ENCODE results near the gene KRTAP5-4.

DNA sequence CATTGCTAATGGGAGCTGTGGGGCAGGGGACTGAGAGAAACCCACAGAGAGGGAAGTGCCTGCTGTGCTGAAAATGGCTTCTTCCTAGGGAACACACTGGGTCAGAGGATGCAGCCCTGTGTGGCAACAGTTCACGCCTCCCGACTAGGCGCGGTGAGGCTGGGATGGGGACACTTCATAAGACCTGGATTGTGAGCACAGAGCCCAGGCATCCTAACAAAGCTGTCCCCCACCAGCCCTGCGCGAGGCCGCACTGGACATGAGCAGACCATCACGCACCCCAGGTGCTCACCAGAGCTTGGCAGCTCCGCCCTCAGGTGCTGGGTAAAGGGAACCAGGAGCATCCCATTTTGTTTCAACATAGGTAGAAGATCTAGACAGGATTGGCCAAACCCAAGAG, 1.8 kb upstream of the KRTAP5-4 start:
- TF ChIP-seq, protein P1, sequence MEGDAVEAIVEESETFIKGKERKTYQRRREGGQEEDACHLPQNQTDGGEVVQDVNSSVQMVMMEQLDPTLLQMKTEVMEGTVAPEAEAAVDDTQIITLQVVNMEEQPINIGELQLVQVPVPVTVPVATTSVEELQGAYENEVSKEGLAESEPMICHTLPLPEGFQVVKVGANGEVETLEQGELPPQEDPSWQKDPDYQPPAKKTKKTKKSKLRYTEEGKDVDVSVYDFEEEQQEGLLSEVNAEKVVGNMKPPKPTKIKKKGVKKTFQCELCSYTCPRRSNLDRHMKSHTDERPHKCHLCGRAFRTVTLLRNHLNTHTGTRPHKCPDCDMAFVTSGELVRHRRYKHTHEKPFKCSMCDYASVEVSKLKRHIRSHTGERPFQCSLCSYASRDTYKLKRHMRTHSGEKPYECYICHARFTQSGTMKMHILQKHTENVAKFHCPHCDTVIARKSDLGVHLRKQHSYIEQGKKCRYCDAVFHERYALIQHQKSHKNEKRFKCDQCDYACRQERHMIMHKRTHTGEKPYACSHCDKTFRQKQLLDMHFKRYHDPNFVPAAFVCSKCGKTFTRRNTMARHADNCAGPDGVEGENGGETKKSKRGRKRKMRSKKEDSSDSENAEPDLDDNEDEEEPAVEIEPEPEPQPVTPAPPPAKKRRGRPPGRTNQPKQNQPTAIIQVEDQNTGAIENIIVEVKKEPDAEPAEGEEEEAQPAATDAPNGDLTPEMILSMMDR (conservative IDR thresholded peaks at IDR 0.05 in 1 of 2, IDR thresholded peaks at IDR 0.05 in 1 of 2; ENCODE audit: low read depth in 1 of 2, low read length in 2 of 2), result no peak
- TF ChIP-seq EZH2 (IDR thresholded peaks at IDR 0.05; ENCODE audit: low read length, missing control alignments), result no peak
